Pancreas (tissue), 10 donors: ENCODE measurements around the gene DGCR2. TPM values are rescaled to one million over a fixed set of nuclear protein-coding genes. Genes with fewer than 3 reads are reported as not detected.

Experiments used
- ATAC-seq, 4 donors: fragments of 200-7000 bp; cut with Tn5 transposase; one replicate each; pipeline versions ENCODE4 v1.8.0 to v1.9.1; 2020; ENCODE audit warnings: mild to moderate bottlenecking in 4 of 4, moderate library complexity in 4 of 4
- DNase-seq, 6 donors: peaks; one replicate each; pipeline ENCODE4 v3.0.0-alpha.2; 2020
- FAIRE-seq: peaks from 2 replicates; lab custom pipeline; 2012; peaks lifted over from hg19 to GRCh38; lab: Jason Lieb, UNC
- H3K27ac ChIP-seq, 4 donors: fragments of 200-600 bp; sonication (generic); 1 replicate in 3 of 4; 2 replicates in 1 of 4; pipeline versions ENCODE4 v1.5.0 to v1.8.0; 2020
- H3K27me3 ChIP-seq, 4 donors: fragments of 200-600 bp; one replicate each; pipeline ENCODE4 v1.8.0; 2021
- H3K36me3 ChIP-seq, 3 donors: fragments of 200-600 bp; sonication (generic) in 1 of 3; one replicate each; pipeline versions ENCODE4 v1.5.0 to v1.8.0; 2020 to 2021
- H3K4me1 ChIP-seq, 3 donors: fragments of 200-600 bp; one replicate each; pipeline ENCODE4 v1.8.0; 2021
- H3K4me3 ChIP-seq, 4 donors: fragments of 200-600 bp; sonication (generic) in 2 of 4; one replicate each; pipeline versions ENCODE4 v1.5.0 to v1.8.0; 2020 to 2021
- H3K9me3 ChIP-seq, 4 donors: fragments of 200-600 bp; one replicate each; pipeline ENCODE4 v1.8.0; 2021
- WGBS, 2 donors: extraction: QIAGEN DNeasy Blood & Tissue Kit; methylation state at CpG; one replicate each; pipeline ENCODE4 v1.1.7; 2013; 5-methylcytosine and 5-hydroxymethylcytosine counted together
- intact Hi-C, 3 donors: fragments of 100-400 bp; cut with DNase I; formaldehyde crosslinking; loops; one replicate each; pipeline versions ENCODE4 v1.11.1 to v1.14.2; 2022
- polyA plus RNA-seq, 2 donors: library from polyadenylated mRNA; stranded (reverse); fragments of 200-250 nt; gene quantifications; one replicate each; pipeline ENCODE4 v1.2.3, GENCODE V29; 2013
- total RNA-seq, 6 donors: library from RNA; stranded (reverse); fragmentation: NEBNext Ultra II Directional in 4 of 6; extraction: Animal tissue kit (Norgen Biotek cat#: 25700) in 4 of 6; gene quantifications; one replicate each; pipeline versions ENCODE4 v1.2.1 to v1.2.4, GENCODE V29; 2021 to 2023
- TF ChIP-seq, protein P1 (sequence below), 4 donors: fragments of 200-600 bp; sonication (generic) in 3 of 4; IDR thresholded peaks; one replicate each; pipeline versions ENCODE4 v1.5.0 to v1.8.0; 2021; ENCODE audit warnings: antibody characterized with exemption in 4 of 4
- donor health status: healthy with polysubstance abuse.
- donor health status: DM: no; HTN: no; CAD: no; lungs with moderate emphysema.
- donor health status: DM: no; HTN: no; CAD: no.
- donor health status: control.
- donor health status: control.
- donor health status: Bipolar disorder and iron deficiency.
- donor health status: DM: yes; HTN: yes; CAD: no.
- donor health status: DM: no; HTN: no; CAD: no.
- donor health status: DM: no; HTN: no; CAD: no.
- donor health status: DM: yes; HTN: yes; CAD: no.

The DGCR2 gene
- total and polyA plus RNA-seq, 8 donors: 24.3 to 41.5 (median 30.1) TPM

DNA sequence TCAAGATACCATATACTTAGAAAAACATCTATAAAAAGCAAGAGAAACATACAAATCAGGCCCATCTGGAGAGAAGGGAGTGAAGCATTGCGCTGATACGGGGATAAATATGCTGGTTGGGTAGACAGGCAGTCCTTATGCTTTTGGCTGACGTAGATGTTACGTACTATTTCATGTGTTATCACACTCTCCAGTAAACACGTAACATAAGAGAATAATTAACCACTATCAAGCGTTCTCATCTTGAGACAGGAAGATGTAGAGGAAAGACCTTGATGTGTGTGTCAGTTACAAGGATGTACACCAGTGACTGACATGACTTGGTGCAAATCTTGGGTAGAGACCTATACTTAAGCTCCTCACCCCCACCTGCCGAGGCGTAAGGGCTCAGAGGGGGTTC is 99.5 kb downstream of the DGCR2 start:
- TF ChIP-seq, protein P1, sequence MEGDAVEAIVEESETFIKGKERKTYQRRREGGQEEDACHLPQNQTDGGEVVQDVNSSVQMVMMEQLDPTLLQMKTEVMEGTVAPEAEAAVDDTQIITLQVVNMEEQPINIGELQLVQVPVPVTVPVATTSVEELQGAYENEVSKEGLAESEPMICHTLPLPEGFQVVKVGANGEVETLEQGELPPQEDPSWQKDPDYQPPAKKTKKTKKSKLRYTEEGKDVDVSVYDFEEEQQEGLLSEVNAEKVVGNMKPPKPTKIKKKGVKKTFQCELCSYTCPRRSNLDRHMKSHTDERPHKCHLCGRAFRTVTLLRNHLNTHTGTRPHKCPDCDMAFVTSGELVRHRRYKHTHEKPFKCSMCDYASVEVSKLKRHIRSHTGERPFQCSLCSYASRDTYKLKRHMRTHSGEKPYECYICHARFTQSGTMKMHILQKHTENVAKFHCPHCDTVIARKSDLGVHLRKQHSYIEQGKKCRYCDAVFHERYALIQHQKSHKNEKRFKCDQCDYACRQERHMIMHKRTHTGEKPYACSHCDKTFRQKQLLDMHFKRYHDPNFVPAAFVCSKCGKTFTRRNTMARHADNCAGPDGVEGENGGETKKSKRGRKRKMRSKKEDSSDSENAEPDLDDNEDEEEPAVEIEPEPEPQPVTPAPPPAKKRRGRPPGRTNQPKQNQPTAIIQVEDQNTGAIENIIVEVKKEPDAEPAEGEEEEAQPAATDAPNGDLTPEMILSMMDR (IDR thresholded peaks at IDR 0.05): no peak
- Histone ChIP-seq H3K27ac (no peak overlapping the region), H3K4me3 (no peak overlapping the region), H3K4me1 (no peaks in the 10 kb centered on the region), H3K36me3 (no peaks in the 10 kb centered on the region), H3K27me3 (no peaks in the 10 kb centered on the region), H3K9me3 (no peaks in the 10 kb centered on the region)
- intact Hi-C loops: no loop called here
- WGBS, 2 donors: 58 to 72% methylated on average over 8 of the region's 8 CpGs
- ATAC-seq (no peak), DNase-seq (no peak), FAIRE-seq (no peak)

GRCh38 chr22:19019679-19020032 is 102.6 kb downstream of the DGCR2 start:
- no peak for FAIRE-seq
- WGBS, 2 donors: 75 to 80% methylated on average over 7 of the region's 7 CpGs
- DNase-seq: no peak
- Histone ChIP-seq H3K9me3 (no peaks in the 10 kb centered on the region), H3K36me3 (no peaks in the 10 kb centered on the region), H3K4me1 (no peaks in the 10 kb centered on the region), H3K27ac (no peak overlapping the region), H3K4me3 (no peak overlapping the region), H3K27me3 (no peaks in the 10 kb centered on the region)
- TF ChIP-seq, protein P1 (IDR thresholded peaks at IDR 0.05): no peak
- no peak for ATAC-seq
- intact Hi-C loops: no loop called here

DNA sequence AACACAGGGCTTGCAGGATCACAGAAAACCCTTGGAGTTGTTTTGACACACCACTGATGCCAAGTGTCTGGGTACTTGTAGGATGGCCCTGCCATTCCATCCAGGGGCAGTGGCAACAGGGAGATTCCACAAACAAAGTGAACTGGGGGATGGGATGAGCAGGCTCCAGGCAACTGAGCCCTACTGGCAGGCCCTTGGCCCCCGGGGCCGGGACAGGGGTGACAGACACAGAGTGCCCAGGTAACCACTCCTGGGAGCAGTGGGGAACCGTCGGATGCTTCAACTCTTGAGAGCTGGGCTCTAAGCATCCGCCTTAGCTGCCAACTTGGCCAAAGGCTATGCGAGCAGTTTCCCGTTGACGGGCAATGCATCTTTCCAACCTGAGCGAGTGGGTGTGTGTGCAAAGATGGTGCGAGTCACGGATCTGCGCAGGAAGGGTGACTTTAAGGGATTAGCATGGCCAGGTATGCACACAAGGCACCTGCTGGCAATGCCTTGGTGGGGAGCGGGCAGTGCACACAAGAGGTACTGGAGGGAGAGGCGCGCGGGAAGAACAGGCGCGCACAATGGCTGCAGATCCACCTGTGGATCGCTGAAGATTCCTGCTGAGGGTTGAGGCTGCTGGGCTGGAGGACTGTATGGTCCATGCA is 103.1 kb downstream of the DGCR2 start:
- Histone ChIP-seq H3K4me1 (no peaks in the 10 kb centered on the region), H3K27ac (no peak overlapping the region), H3K36me3 (no peaks in the 10 kb centered on the region), H3K27me3 (no peaks in the 10 kb centered on the region), H3K4me3 (no peak overlapping the region), H3K9me3 (no peaks in the 10 kb centered on the region)
- intact Hi-C loops: no loop called here
- DNase-seq: no peak
- 91 to 93% methylated on average over 19 of the region's 19 CpGs for WGBS, 2 donors
- TF ChIP-seq, protein P1 (IDR thresholded peaks at IDR 0.05): no peak
- no peak for FAIRE-seq
- no peak for ATAC-seq

GRCh38 chr22:19018256-19018655 is 104.0 kb downstream of the DGCR2 start:
- TF ChIP-seq, protein P1 (IDR thresholded peaks at IDR 0.05): no peak
- H3K27me3 ChIP-seq: no peaks in the 10 kb centered on the region
- H3K4me1 ChIP-seq: no peaks in the 10 kb centered on the region
- intact Hi-C loops: no loop called here
- DNase-seq (no peak), ATAC-seq (no peak), FAIRE-seq (no peak)
- H3K4me3 ChIP-seq: no peak overlapping the region
- no peak overlapping the region for H3K27ac ChIP-seq
- no peaks in the 10 kb centered on the region for H3K36me3 ChIP-seq
- no peaks in the 10 kb centered on the region for H3K9me3 ChIP-seq
- WGBS, 2 donors: 77 to 86% methylated on average over 4 of the region's 4 CpGs

GRCh38 chr22:19016081-19016766 is 106.0 kb downstream of the DGCR2 start:
- FAIRE-seq: no peak
- TF ChIP-seq, protein P1 (IDR thresholded peaks at IDR 0.05): no peak
- DNase-seq: no peak
- H3K27me3 ChIP-seq: no peaks in the 10 kb centered on the region
- H3K36me3 ChIP-seq: no peaks in the 10 kb centered on the region
- no peak overlapping the region for H3K4me3 ChIP-seq
- intact Hi-C loops: no loop called here
- no peaks in the 10 kb centered on the region for H3K4me1 ChIP-seq
- no peak for ATAC-seq
- 86% methylated on average over 15 of the region's 15 CpGs for WGBS, 2 donors
- H3K9me3 ChIP-seq: no peaks in the 10 kb centered on the region
- no peak overlapping the region for H3K27ac ChIP-seq
